Measurements from ENCODE around the gene DEDD2. TPM values are rescaled to one million over a fixed set of nuclear protein-coding genes. Genes with fewer than 3 reads are reported as not detected.

DEDD2 gene
- polyA plus RNA-seq, 3 donors, result 27.9 to 32.9 (median 30.4) TPM

DNA sequence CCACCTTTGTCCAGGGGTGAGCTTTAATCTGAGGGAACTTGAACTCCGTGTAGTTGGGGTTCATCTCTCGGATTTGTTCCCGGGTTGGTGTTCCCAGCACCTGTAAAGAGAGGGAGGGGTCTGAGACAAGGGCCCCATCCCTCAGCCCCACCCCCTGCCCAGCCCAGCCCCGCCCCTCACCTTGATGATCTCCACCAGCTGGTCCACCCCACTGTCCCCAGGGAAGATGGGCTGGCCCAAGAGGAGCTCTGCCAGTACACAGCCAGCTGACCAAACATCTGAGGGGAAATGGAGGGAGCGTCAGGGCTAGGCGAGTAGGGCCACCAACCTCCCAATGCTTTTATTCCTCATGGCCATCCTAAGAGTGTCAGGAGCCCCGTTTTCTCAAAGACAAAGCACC is 15.6 kb upstream of the DEDD2 start:
- no peak for DNase-seq

DNA sequence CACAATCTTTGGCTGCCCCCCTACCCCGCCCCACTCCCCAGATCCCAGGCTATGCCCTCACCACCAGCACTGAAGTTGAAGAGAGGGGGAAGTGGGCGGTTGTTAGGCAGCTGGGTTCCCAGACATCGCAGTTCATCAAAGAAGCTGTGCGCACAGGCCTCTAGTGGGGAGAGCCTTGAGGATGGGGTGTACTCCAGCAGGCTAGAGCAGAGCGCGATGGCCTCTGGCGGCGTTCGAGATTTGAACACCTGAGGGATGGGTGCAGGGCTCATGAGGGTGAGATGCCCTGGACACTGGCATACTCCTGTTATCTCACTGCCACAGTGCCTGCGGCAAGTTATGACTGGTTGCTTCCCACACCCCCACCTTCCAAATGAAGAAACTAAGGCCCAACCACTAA is 15.0 kb upstream of the DEDD2 start:
- no peak for DNase-seq

DNA sequence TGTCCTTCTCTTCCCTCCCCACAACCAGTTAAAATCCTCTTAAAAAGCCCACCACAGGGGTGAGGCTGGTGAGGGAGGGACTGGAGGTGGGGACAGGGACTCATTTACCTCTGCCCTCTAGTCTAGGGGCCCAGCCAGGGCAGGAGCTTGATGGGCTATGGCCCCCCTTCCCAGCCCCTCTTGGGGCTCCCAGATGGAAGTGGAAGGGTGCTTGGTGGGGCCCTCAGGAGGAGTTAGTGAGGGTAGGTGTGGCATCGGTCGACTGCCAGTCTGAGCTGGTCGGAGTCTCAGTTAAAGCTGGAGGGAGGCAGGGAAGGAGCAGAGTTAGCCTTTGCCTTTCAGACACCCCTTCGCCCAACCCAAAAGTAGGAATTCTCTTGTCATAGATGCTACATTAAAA is 13.1 kb upstream of the DEDD2 start:
- no peak for DNase-seq

DNA sequence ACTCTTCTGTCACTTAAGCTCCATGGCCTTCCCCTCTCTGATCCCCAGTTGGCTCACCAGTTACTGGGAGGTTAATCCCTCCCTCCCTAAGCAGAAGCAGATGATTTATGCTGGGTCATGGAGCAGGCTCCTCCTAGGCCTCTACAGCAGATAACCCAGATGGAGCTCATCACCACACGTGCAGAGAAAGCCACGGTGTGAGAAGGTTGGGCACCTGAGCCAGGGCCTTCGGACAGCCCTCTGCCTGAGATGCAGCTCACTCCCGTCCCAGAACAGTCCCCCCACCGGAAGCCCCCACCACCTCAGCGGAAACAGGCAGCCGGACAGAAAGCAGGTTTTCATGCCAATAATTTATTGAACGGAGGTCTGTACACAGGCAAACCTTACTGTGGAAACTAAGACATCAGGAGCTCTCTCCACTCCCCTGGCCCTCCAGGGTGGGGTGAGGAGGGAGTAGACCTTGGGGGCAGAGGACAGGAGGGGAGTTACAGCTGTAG is 12.4 kb upstream of the DEDD2 start:
- DNase-seq, result no peak

DNA sequence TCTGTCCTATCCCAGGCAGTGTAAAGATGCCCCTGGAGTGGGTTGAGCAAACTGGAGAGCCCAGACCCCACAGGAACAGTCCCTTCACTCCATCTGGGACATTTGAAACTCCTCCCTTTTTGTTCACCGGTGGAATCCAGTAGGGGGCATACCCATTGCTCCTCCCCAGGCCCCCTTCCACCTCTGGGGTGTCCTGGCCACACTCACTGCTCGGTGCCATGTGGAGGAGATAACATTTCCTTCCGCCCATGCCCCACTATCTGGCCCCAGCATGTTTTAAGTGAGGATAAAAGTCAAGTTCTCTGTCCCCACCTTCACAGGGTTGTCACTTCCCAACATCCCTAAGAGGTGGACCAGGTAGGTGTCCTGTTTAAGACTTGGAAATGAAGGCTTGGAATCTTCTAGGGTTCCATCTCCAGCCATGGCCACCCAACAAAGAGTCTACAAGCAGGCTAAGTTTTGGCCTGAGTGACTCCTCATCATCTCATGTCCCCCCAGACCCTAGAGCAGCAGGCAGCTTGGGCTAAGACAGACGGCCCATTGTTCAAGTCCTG is 11.9 kb upstream of the DEDD2 start:
- DNase-seq, result no peak

DNA sequence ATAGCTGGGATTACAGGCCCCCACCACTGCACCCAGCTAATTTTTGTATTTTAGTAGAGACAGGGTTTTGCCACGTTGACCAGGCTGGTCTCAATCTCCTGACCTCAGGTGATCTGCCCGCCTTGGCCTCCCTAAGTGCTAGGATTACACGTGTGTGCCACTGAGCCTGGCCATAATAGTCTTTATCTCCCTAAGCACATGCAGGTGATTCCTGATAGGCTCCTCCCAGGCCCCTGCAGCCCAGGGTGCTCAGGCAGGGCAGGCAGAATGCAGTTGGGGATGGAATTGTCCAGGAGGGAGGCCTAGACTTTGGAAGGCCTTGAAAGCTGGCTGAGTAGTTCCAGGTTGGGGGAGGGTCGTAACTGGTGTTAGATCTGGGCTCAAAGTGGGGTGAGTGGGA is 11.2 kb upstream of the DEDD2 start:
- DNase-seq, result no peak

DNA sequence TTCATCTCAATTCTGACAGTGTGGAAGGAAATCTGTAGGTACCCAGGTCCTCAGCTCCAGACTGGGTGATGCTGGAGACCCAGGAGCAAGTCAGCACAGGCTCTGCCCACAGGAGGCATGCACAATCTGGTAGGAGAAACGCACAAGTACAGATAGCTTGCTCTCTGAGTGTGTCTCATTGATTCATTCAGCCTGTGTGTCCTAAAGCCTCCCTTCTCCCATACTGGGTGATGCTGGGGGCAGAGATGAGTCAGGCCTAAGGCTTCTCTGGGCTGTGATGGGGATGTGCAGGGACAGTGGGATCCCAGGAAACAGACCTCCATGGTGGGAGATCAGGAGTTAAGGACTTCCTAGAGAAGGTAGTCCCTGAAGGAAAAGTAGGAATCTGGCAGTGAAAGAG is 9.4 kb upstream of the DEDD2 start:
- no peak for DNase-seq

DNA sequence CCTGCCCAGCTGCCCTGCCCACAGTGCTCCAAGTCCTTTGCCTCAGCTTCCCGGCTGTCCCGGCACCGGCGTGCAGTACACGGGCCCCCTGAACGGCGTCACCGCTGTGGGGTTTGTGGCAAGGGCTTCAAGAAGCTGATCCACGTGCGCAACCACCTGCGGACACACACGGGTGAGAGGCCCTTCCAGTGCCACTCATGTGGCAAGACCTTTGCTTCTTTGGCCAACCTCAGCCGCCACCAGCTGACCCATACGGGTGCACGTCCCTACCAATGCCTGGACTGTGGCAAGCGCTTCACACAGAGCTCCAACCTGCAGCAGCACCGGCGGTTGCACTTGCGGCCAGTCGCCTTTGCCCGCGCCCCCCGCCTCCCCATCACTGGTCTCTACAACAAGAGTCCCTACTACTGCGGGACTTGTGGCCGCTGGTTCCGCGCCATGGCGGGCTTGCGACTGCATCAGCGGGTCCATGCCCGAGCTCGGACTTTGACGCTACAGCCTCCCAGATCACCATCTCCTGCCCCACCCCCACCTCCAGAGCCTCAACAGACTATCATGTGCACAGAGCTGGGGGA is 8.3 kb upstream of the DEDD2 start:
- no peak for DNase-seq

DNA sequence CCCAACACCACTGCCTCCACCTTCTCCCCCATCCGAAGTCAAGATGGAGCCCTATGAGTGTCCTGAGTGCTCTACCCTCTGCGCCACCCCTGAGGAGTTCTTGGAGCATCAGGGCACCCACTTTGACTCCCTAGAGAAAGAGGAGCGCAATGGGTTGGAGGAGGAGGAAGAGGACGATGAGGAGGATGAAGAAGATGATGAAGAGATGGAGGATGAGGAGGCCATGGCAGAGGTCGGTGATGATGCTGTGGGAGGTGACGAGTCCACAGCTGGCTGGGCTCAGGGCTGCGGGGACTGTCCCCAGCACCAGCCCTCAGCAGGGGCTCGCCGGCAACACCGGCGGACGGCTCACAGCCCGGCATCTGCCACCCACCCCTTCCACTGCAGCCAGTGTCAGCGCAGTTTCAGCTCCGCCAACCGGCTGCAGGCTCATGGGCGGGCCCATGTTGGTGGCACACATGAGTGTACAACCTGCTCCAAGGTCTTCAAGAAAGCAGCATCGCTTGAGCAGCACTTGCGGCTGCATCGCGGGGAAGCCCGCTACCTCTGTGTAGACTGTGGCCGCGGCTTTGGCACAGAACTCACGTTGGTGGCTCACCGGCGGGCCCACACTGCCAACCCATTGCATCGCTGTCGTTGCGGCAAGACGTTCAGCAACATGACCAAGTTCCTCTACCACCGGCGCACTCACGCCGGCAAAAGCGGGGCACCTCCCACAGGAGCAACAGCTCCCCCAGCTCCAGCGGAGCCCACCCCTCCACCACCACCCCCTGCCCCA is 7.7 kb upstream of the DEDD2 start:
- no peak for DNase-seq

DNA sequence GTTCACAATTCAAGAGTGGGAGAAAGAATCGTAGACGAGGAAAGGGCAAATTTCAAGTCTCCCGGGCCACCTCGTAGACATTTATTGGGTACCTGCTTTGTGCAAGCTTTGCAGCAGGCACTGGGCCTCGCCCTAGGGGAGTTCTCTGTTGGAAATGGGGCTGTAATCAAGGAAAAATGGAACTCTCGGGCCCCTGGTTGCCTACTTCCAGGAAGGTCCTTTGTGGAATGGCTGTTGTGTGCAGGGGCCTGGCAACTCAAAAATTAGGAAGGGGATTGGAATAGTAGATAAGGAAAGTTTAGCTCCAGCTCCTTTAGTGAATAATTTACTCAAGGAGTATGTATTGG is 3.2 kb upstream of the DEDD2 start:
- no peak for DNase-seq

DNA sequence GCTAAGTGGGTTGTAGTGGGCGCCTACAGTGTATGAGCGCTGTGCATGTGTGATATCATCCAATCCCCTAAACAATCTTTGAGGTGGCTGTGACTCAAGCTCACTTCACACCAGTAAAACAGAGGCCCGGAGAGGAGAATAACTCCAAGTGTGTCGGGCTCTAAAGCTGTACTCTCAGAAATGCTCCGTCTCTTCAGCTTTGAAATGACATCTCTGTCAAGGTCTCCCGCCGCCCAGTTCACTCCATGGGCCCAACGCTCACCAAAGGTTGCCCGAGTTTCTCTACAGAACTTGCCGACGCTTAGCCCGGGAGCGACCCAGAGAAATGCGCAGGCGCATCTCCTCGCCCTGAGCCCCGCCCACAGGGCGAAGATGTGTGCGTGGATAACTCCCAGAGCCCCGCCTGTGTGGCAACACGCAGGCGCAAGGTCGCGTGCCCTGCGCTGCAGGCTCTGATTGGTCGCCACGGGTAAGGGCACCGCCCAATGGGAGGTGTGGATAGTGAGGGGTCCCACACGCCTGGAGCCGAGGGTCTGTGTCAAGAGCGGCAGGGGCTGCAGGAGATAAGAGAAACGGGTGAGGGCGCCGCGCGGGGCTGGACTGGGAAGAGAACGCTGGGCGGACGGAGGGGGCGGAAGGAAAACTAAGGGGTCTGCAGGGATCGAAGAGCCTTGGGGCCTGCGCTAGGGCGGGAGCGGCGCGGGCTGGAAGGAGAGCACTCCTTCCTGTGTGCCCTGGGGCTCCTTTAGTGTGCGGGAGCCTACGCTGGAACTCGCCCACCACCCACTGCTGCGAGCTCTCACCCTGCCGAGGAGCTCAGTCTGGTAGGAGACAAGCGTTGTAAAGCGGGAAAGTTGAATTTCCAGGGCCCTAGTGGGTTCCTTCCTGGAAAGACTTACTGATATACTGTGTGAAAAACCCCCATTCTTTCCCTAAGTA is 2.6 kb upstream of the DEDD2 start, which contains the start of gene ZNF526:
ZNF526 (plus strand) TSS at position 501 of the 939 bp plus-strand sequence. CDS start 4,092 bp downstream, outside the sequence.
- peak; percentile 98 for DNase-seq

DNA sequence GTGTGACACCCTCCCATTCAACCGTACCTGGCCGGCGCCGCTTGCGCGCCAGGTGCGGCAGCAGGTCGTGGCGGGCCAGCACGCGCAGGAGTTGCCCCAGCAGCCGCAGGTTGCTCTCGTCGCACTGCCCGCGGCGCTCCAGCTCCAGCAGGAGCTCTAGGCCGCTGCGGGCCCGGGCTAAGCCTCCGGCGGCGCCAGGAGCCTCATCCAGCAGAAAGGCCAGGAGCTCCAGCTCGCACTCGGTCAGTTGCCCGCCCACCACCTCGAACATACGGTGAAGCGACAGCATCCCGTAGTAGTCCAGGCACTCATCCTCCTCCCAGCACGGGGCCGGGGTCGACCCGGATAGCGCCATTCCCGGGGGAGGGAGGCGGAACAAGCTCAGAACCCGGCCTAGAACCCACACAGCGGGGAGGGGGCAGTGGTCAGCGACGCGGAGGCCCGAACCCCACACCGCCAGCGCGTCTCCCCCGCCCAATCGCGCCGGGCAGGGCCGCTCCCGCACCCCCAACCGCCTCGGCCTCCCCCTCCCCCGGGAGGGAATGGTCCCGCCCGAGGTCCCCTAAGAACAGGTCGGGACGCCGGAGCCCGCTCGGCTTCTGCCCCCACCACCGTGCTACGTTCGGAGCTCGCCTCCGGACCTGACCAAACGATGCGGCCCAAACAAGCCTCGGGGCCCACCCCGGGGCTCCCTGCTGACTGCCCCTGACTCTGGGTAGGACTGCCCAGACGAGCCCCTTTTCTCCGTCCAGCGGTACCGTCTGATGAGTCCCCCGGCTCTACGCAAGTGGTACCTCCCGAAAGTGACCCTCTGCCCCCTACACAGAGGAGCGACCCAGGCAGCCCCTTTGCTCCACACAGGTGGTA is 591 bp downstream of the DEDD2 start:
- no peak for DNase-seq

DNA sequence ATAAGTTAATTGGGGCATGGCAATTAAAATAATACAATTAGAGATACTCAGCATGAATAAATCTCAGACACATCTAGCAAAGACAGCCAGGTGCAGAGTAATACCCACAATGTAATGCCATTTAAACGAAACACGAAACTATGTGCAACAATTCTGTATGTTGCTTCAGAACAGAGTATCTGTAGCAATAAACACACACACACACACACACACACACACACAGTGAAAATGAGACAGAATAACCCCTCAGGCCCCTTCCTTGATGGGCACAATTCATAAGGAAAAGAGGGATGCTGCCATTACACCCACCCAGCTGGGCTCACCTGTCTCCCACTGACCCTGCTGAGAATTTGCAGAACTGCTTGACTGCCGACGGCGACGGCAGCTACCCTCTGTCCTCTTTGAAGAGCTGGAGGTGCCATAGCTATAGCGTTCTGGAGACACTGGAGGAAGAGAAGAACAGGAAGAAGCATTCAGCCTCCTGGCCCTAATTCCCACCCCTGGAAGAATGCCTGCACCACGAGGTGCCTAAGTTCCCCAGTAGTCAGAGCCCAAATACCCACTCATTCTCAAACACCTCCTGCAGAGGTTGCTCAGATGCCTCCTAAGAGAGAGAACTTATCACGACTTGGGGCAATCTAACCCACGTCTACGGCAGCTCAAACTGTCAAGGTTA is 2.5 kb downstream of the DEDD2 start:
- no peak for DNase-seq

DNA sequence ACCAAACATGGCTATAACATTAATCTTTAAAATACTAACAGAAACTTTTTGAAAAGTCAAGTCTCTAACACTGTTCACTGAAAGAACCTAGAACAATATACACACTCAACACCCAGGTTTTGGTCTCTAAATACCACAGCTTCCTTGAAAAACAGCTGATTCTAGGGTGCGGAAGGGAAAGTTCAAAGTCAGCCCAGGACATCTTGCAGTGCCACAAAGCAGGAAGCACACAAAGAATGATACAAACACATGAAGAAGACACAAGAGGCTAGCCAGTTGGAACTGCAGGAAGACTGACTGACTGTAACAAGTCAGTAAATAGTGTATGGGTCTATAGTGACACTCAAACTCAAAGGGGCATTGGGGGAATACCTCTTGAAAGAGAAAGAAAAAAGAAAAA is 4.6 kb downstream of the DEDD2 start:
- DNase-seq, result no peak

DNA sequence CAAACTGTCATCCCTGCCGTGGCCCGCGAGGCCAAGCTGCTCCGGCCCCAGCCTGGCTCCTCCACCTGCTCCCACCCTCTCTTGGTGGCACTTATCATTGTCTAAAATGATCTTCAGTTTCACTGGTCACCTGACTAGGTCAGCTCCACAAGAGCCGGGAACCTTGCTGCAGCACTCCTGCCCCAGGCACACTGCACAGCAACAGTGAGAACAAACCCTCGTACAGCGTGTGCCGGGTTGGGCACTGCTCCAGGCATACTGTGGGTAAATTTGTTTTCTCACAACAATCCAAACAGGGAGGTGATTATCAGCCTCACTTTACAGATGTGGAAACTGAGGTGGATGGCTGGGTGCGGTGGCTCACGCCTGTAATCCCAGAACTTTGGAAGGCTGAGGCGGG is 8.9 kb downstream of the DEDD2 start:
- DNase-seq, result no peak

DNA sequence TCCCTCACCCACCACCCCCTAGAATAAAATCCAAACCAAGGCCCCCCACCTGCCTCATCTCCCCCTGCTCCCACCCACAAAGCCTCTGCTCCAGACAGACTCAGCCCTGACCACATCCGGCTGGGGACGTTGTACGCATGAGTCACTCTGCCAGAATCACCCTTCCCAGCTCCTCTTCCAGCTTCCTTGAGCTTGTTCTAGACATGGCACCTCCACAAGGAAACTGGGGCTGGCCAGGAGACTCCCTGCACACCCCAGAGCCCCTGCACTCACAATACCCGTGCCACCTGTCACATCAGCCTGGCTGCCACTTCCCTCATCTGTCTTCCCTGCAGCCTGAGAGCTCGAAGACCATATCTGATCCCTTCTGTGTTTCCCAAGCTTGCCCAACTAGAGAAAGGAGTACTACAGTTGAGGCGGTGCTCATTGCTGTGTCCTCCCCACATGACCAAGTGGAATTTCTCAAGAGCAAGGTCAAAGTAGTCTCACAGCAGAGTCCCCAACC is 9.7 kb downstream of the DEDD2 start:
- no peak for DNase-seq

DNA sequence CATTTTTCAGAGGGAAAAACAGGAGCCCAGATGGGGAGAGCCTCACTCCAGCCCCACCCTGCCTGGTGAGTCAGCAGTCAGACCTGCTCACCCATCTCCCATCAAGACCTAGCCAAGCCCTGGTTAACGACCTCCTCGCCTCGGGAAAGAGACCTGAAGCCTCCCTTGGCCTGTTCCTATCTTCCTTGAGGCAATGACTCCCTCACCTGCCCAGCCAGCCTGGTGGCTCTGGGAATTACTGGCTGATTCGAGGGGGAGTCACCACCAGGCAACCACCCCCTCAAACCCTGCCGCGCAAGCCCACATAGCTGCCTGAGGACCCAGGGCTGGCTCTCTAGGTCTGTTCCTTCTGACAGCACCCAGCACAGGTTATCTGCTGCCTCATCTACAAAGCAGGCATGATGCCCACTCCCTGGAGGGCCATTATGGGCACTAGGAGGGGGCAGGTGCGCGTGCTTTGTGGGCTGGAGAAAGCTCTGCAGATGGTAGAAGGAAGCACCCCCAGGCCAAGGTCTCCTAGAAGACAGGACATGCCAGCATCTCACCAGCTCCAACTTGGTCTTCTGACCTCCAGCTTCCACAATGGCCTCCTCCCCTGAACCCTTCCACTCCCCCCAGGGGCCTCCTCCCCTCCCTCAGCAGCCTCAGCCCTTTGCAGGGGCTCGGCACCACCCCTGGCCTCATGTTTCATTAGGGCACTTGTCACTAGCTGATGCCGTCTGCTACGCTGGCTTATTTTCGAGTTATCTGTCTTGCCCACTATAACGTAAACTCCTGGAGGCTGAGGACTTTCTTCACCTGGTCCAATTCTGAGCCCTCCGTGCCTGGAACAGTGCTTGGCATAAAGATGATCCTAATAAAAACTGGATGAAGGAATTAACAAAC is 10.4 kb downstream of the DEDD2 start:
- DNase-seq, result no peak

DNA sequence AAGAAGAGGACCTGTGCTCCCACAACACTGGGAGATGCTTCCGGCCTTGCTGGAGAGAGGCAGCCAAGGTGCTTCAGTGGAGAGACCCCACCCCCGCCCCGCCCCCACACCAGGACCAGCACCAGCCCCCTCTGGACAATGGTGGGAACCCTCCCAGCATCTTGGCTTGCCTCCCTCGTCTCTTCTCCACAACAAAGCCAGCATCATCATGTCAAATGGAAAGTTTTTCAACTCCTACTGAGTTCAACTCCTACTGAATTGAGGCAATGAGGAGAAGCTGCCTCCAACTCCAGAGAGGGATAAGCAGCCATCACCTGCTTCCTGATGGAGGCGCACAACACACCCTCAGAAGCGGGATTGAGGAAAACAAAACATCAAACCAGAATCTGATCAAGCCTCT is 12.8 kb downstream of the DEDD2 start:
- DNase-seq, result no peak

DNA sequence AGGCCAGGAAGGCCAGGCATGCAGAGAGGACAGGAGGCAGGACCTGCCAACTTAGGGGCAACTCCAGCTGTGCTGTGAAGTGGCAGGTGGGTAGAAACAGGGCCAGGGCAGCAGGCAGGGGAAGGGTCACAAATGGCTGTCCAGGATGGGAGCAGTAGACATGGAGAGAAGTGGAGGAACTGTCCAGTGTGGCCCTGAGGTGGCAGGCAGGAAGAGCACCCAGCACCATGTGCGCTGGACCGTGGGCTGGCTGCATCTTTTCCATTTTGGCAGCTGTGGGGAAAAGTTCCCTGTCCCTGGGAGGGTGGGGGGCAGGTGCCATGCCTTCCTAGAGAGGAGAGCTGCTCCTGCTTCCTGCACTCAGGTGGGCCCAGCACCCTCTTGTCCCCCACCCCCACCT is 13.8 kb downstream of the DEDD2 start:
- DNase-seq, result no peak
